Endometrial microvascular endothelial cells (primary cell): ENCODE data around the gene FAM131B. TPM values are rescaled to one million over a fixed set of nuclear protein-coding genes. Genes with fewer than 3 reads are reported as not detected.

ENCODE experiments used
- in situ Hi-C: cut with HindIII; loops from 2 replicates; pipeline ENCODE4 v1.10.0; 2017; ENCODE audit warnings: low sequenced_read_pairs, low pct_unique_long_range_greater_than_20kb; ENCODE audit errors: inconsistent ontology term
- total RNA-seq: library from RNA; depleted of rRNA; stranded (reverse); fragments of >200 nt; gene quantifications from one replicate; pipeline ENCODE4 v1.2.3, GENCODE V29; 2015; ENCODE audit errors: inconsistent ontology term

Gene FAM131B
- total RNA-seq, 1 donor from 2014 or later = 1.7 TPM

DNA sequence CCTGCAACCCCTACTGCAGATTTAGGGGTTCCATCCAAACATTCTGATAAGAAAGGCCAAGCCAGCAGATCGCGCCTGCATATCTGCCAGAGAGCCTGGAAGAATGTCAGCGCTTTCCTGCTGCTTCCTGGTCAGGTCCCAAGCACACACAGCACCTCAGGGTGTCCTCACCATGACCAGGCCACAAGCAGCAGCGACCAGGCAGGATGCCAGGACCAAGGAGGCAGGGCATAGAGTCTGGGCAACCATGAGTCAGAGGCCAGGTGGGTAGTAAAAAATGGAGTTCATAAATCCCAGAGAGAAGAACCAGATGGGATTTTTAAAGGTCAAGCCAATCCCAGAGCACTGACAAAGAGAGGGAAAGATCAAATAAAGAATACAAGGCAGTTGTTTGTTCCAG is 5.5 kb upstream of the FAM131B start:
- in situ Hi-C loops = no loop called here

DNA sequence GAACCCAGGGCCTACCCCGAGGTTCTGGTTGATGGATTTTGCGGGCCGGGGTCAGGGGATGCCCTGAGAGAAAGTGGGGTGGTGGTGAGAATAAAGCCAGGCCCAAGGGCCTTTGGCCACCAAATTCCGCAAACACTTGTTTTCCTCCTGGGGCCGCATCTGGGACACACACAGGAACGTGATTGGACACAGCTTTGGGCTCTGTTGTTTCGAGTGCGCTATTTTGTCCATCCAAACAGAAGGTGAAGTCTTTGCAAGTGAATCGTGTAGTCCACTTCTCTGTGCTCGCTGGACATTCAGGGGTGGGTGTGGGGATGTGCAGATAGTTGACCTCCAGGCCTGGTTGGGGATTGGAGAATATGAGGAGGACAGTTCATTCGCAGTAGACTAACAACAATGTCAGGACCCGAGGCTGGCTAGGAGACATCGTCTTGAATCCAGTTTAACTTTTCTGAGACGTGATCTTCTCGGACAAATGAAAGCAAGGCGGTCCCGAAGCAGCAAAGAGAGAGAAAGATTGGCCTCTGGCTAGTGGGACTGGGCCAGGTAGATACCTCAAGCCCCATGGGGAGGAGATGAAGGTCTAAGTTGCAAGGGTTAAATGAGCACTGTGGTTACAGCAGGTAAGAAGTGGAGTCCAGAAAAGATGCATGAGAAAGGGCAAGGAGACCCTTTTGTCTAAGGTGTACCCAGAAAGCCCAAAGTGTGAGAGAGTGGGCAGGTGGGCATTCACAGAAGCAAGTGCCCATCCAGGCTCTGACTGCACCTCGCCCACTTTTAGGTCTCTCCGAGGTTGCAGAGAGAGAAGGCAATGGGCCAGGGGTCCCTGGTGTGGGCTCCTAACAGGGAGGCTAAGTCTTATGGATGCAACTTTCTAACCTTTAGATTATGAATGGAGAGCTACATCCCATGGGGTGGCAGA is 764 bp upstream of the FAM131B start:
- in situ Hi-C loops = no loop called here

DNA sequence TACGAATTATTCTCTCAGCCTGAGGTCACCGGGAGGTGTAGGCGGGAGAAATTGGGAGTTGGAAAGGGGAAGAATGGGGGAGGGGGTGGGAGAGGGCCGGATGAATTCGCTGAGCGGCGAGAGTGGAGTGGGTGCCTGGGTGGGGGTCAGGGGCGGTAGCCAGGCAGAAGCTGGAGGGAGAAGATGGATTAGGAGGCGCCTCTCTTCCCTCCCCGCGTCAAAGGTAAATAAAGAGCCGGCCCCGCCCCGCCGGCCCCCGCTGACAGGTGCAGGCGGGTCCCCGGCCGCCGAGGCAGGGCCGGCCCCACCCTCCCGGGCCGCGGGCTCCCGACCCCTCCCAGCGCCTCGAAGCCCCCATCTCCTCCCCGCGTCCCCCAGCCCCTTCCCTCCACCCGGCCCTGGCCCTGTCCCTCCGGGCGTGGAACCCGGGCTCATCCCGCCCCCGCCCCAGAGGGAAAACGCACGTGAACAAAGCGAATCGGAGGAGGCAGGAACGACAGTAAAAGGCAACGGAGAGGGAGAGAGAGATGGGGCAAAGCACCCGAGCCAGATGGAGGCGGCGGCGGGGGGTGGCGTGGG is 872 bp downstream of the FAM131B start:
- in situ Hi-C loops = no loop called here

DNA sequence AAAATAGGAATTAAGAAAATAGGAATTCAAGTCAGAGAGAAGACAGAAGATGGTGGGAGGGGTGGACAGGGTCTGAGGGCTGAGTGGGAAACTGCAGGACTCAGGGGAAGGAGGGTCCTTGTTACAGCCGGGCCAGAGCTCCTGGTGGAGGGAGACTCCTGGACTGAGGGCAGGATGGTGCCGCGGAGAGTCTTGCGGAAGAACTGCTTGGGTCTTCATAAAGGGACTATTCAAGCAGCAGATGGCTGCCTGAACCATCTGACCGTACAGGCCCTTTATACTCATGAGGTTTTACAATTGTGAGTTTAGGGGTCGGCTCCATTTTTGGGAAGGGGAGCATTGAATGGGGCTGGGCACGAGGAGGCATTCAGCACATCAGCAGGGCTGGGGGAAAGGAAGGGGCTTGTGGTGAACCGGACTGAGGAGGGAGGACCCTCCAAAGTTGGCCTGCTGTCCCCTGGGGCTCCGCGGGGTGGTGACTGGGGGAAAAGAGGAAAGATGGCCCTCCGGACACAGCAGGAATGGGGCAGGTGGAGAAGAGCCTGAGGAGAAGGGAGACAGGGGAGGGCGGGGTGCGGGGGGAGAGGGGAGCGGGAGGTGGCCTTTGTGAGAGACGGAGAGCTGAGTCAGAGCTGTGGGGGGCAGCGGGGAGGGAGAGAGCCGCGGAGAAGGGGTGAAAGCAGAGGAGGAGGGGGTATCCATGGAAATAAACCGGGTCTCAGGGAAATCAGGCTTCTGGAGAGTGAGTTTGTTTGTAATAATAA is 1.5 kb downstream of the FAM131B start:
- in situ Hi-C loops = no loop called here

DNA sequence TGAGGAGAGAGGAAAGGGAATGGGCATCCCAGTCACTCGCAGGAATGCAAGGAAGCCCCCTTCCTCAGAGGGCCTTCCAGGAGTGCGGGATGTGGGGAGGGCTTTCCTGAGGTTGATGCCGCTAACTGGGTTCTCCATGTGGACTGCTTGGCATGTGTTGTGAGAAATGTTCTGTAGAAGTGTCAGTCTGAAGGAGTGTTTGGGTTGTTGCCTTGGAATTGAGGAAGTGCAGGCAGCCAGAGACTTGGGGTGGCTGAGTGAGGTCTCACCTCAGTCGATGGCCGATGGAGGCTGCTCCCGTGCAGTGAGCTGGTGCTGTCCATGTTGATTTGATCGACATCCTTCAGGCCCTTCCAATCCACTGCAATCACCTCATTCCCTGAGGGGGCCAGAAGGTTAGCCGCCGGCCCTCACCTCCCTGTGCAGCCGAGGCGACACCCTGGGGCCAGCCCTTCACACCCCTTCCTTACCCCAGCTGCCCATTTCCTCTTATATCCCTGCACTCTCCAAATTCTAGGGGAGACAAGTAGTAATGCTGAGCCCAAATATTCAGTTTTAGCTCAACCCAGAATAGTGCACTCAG is 2.7 kb downstream of the FAM131B start:
- in situ Hi-C loops = no loop called here

DNA sequence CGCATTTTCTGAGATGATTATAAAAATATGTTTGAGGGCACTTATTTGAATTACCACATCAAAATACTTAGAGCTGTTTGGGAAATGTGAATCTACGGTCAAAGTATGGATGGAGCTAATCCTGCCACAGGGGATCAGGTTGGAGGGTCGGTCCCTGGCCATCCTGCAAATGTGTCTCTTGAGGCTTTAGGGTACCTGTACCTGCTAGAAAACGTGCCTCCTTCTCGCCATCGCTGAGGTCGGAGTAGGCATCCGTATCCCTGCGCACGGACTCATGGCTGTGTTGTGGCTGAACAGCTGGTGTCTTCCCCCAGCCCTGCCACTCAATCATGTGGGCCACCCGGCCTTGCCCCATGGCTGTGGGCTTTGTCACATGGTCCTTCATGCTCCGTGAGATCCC is 3.9 kb downstream of the FAM131B start:
- in situ Hi-C loops = no loop called here

DNA sequence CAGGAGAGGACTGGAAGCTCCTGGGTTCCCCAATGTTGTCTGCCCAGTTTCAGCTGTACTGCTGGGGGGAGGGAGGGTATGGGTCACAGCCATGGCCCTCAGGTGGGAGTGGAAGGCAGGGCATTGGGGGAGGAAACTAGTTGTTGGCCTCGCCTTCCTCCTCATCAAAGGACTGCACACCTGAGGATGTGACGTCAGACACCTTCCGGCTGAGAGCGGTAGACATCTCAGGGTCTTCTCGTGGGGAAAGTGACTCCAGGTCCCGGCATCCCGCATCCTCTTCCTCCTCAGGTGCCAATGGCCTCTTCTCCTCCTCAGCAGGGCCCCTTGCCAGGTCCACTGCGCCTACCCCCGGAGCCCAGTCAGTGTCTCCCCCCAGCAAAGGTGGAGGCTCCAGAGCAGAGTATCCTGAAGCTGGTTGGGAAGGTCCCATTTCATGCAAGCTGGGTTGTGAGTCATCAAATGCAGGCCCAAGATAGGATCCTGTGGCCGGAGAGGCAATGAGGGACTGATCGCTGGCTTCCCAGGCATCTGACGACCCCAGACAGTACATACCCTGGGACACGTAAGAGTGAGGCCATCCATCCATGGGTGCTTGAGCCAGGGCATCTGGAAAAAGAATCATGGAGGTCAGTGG is 6.0 kb downstream of the FAM131B start:
- in situ Hi-C loops = no loop called here

DNA sequence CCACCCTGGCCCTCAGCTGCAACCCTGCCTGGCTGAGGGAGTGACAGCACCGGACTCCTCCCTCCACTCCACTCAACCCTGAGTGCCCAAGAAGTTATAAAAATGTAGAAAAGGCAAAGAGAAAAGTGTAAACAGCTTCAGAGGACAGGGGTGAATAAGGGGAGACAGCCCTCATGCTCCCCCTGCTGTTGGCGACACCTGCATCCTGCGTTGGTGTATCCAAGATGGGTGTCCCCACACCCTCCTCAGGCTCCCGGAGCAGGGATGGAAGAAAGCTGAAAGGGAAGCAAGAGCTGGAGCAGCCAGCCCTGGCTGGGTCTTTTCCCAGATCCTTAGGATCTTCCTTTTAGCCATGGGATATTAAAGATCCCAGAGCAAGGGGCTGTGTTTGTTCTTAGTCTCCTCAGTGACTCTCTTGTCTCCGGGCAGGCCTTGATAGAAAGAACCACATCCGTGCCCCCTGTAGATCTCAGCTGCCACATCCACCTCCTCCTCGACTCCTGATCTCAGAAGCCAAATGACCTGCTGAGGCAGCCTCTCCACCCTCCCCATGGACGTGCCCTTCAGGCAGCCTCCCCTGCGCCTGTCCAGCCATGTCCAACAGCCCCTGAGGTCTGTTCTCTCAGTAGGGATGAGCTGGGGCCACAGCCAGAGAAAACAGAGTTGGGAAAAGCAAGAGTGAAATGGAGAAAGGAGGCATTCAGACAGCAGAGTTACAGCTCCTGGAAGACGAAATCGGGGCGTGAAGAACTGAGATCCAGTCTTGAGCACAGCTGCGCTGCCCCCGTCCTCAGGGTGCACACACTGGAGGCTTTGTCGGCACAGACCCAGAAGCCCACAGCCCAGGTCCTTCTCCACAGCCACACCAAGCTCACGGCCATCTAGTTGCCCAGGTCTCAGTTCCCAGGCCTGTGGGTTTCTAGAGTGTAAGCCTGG is 6.8 kb downstream of the FAM131B start:
- in situ Hi-C loops = no loop called here

DNA sequence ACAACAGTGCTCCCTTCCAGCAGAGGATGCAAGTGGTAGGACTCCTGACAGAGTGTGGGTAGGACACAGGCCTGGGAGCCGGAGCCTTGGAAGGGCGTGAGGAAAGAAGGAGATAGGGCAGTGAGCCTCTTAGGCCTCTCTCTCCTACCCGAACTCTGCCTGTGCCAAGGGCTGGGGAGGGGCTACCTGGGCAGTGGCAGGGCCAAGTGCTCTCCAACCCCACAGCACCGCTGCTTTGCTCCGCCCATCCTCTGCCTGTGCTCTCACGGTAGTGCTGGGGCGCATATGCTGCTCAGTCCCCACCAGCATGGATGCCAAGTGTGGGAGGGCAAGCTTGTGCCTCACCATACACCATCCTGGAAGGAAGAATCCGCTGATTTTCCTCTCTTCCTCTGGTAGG is 7.5 kb downstream of the FAM131B start:
- in situ Hi-C loops = no loop called here

DNA sequence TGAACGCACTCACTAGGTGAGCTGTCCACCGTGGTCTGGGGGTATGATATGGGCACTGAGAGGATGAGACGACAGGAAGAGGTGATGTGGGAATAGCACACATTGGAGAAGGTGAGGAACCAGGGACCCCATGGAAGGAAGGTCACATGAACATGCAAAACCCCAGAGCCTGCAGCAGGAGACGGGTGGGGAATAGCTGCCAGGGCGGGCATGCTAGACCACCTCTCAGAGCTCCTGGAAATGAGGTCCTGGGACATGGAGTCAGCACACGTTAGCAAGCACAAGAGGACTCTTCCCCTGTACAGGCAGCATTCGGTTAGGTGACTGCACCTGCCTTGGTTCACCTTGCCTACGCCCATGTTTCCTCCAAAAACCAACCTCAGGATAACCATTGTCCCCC is 8.1 kb downstream of the FAM131B start:
- in situ Hi-C loops = no loop called here

DNA sequence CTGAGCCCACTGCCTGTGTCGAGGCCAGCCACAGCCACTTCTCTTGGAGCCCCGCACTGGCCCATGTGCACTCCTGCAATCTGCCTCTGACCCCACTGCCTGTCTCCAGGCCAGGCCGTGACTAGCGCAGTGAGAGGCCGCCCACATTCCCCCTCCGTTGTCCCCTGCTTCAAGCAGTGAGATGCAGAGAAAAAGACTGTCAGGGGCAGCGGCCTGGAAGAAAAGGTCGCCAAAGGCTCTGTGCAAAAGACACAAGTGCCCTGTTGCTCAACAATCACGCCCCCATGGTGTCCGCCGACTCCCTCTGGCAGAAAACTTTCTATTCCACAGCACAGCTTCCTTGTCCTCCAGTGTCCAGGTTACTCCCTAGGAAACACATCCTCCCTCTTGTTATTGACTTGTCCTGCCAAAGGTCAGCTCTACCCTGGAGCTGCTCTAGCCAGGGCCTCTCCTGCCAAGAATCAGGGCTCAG is 9.9 kb downstream of the FAM131B start:
- in situ Hi-C loops = no loop called here

DNA sequence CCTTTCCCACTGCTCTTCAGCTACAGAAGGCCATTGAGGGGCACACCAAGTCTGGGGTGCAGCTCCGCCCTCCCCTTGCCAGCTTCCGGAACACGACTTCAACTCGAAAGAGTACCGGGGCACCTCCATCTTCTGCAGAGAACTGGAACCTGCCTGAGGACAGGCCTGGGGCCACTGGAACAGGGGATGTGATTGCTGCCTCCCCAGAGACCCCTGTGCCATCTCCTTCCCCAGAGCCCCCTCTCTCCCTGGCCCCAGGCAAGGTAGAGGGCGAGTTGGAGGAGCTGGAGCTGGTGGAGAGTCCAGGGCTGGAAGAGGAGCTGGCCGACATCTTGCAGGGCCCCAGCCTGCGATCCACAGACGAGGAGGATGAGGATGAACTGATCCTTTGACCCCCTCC is 10.9 kb downstream of the FAM131B start:
- in situ Hi-C loops = no loop called here

DNA sequence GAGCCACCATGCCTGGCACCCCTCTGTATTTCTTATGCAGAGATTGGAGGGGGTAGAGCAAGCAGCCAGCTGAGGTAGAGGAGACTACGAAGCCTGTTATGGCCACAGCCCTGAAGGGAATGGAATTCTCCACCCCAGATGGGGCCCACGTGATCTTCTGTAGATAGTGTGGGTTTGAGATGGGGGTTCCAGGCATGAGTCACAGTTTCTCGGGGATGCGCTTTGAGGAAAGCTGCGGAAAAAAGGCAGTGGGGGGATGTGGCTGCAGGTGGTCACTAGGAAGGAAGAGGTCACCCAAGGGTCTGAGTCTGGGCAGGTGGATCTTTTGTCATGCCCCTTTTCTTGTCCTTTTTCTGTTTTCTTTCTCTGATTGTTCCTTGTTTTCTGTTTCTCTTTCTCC is 11.5 kb downstream of the FAM131B start:
- in situ Hi-C loops = no loop called here

DNA sequence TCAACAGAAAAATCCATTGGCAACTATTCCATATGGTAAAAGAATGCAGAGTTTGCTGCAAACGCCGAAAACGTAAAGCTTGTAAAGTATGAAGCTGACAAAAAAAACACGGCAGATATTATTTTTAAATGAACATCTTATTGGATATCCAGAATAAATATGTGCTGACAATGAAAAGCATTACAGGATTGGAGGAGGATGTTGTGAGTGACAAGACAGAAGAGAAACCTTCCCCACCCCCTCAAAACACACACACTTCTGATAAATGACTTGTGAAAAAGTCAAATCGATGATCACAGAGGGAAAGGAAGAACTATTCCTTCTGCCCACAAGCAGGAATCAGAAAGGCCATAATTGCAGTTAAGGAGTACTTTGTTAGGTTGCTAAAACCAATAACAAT is 14.6 kb downstream of the FAM131B start:
- in situ Hi-C loops = loop anchor here (25.0 kb wide), 1 partner anchor 111 kb away; no protein-coding TSS in a partner anchor

DNA sequence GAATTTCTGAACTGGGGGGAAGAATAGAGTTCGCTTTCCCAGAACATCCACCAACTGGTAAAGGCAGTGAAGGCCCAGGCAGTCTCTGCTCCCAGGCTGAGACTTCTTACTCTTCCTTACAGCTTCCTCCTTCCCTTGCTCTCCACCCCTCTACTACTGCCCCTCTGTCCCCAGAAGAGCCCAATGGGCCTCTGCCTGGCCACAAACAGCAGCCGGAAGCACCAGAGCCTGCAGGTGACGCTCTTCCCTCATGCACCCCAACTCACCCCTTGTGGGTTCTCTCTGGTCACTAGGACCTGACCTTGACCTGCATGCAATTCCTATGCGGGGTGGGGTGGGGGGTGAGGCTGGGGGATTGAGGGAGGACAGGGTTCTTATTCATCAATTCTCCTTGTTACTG is 16.5 kb downstream of the FAM131B start:
- in situ Hi-C loops = loop anchor here (25.0 kb wide), 1 partner anchor 109 kb away; no protein-coding TSS in a partner anchor

DNA sequence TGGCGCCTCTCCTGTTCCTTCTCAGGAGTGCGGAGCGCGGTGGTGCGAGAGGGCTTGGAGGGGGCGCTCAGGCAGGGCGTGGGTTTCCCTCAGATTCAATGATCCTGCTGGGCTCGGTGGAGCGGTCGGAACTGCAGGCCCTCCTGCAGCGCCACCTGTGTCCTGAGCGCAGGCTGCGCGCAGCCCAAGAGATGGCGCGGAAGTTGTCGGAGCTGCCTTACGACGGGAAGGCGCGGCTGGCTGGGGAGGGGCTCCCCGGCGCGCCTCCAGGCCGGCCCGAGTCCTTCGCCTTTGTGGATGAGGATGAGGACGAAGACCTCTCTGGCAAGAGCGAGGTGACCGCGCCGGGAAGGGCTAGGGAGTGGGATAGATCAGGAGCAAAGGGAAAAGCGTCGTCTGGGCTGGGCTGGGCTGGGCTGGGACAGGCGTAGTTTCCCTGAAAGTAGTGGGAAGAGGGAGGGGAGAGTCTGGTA is 17.0 kb downstream of the FAM131B start:
- in situ Hi-C loops = loop anchor here (25.0 kb wide), 1 partner anchor 108 kb away; no protein-coding TSS in a partner anchor

DNA sequence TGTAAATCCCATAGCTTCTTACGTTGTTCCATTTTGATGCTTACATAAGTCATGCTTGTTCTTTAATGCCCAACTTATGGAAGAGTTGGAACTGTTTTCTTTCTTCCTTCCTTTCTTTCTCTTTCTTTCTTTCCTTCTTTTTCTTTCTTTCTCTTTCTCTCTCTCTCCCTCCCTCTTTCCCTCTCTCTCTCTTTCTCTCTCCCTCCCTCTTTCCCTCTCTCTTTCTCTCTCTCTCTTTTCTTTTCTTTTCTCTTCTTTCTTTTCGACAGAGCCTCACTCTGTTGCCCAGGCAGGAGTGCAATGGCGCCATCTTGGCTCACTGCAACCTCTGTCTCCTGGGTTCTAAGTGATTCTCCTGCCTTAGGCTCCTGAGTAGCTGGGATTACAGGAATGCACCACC is 18.9 kb downstream of the FAM131B start:
- in situ Hi-C loops = loop anchor here (25.0 kb wide), 1 partner anchor 106 kb away; no protein-coding TSS in a partner anchor
